Panc1 (cell line): ENCODE measurements around the gene U2AF1L4. TPM values are rescaled to one million over a fixed set of nuclear protein-coding genes. Genes with fewer than 3 reads are reported as not detected.

Source experiments
- ATAC-seq: fragments of 200-7000 bp; cut with Tn5 transposase; 2 replicates; pipeline ENCODE4 v1.9.1; 2020; ENCODE audit warnings: mild to moderate bottlenecking, moderate library complexity
- BruUV-seq: library from RNA; stranded (reverse); fragments of 400-500 nt; replicated peaks from 2 replicates; lab custom pipeline; 2021; lab: Mats Ljungman, UMichigan
- CTCF ChIA-PET: fragments of 300-600 bp; sonication (Branson Sonifier 250); formaldehyde crosslinking; loops from one replicate; lab custom pipeline; 2022; ENCODE audit warnings: antibody characterized with exemption; lab: Charles Lee
- POLR2A ChIA-PET: fragments of 300-600 bp; sonication (Branson Sonifier 250); formaldehyde crosslinking; loops from one replicate; lab custom pipeline; 2022; ENCODE audit warnings: antibody characterized with exemption; lab: Charles Lee
- DNase-seq: peaks from one replicate; pipeline ENCODE4 v3.0.0-alpha.2; 2010; ENCODE audit warnings: low read depth, low spot score
- H3K27ac ChIP-seq: 2 replicates; pipeline ENCODE4 v1.5.1; 2011; ENCODE audit warnings: mild to moderate bottlenecking, low read length, inconsistent platforms
- H3K27me3 ChIP-seq: fragments of 200-500 bp; sonication (Bioruptor generic); 2 replicates; pipeline ENCODE4 v1.6.0; 2014; ENCODE audit warnings: low read length, inconsistent platforms; ENCODE audit not compliant: control insufficient read depth, insufficient read depth
- H3K36me3 ChIP-seq: fragments of 200-500 bp; sonication (Bioruptor generic); 2 replicates; pipeline ENCODE4 v1.5.1; 2014; ENCODE audit warnings: inconsistent platforms, mild to moderate bottlenecking, low read length, moderate library complexity; ENCODE audit not compliant: control insufficient read depth, insufficient read depth
- H3K4me1 ChIP-seq: 2 replicates; pipeline ENCODE4 v1.5.1; 2011; ENCODE audit warnings: inconsistent platforms, mild to moderate bottlenecking, low read length, moderate library complexity; ENCODE audit not compliant: control insufficient read depth, insufficient read depth
- H3K4me3 ChIP-seq, 2 experiments: 2 replicates each; pipeline ENCODE4 v1.5.1; 2011 to 2012; ENCODE audit warnings: low read depth in 2 of 2, low read length in 2 of 2, mild to moderate bottlenecking in 2 of 2, inconsistent platforms in 1 of 2, moderate library complexity in 1 of 2
- H3K9me3 ChIP-seq: fragments of 200-500 bp; sonication (Bioruptor generic); 2 replicates; pipeline ENCODE4 v1.5.1; 2014; ENCODE audit warnings: low read depth, mild to moderate bottlenecking, inconsistent platforms, low read length, moderate library complexity; ENCODE audit not compliant: control insufficient read depth, insufficient read depth
- POLR2AphosphoS5 ChIP-seq: IDR thresholded peaks from 2 replicates; pipeline ENCODE4 v1.6.1; 2012; ENCODE audit warnings: mild to moderate bottlenecking, low read depth, low read length, moderate library complexity
- SIN3A ChIP-seq: IDR thresholded peaks from 2 replicates; pipeline ENCODE4 v1.6.1; 2012; ENCODE audit warnings: low read depth, mild to moderate bottlenecking, low read length, moderate library complexity, borderline replicate concordance; ENCODE audit not compliant: insufficient read depth
- TCF7L2 ChIP-seq: IDR thresholded peaks from 2 replicates; pipeline ENCODE4 v1.6.1; 2011; ENCODE audit warnings: mild to moderate bottlenecking, low read depth, low read length, inconsistent platforms
- in situ Hi-C: cut with HindIII; loops from 2 replicates; pipeline ENCODE4 v1.10.0; 2016; ENCODE audit warnings: low sequenced_read_pairs, low pct_unique_long_range_greater_than_20kb
- intact Hi-C: fragments of 100-400 bp; cut with micrococcal nuclease; formaldehyde crosslinking; loops from one replicate; pipeline ENCODE4 v1.10.0; 2022; ENCODE audit not compliant: unreplicated experiment
- total RNA-seq: library from RNA; stranded (reverse); gene quantifications from one replicate; pipeline ENCODE4 v1.2.1, GENCODE V29; 2021; ENCODE audit not compliant: unreplicated experiment
- TF ChIP-seq, protein P1 (sequence below): fragments of 450-650 bp; IDR thresholded peaks from 2 replicates; pipeline ENCODE4 v1.5.1; 2017; ENCODE audit warnings: mild to moderate bottlenecking
- TF ChIP-seq, protein P2 (sequence below), 2 experiments: IDR thresholded peaks; 2 replicates each; pipeline ENCODE4 v1.6.1; 2011 to 2012; ENCODE audit warnings: low read depth in 2 of 2, control low read depth in 1 of 2, low read length in 1 of 2, mild to moderate bottlenecking in 1 of 2, moderate library complexity in 1 of 2; ENCODE audit not compliant: insufficient read depth in 1 of 2

The U2AF1L4 gene
- total RNA-seq, 1 experiment from 2014 or later = 29.8 TPM

DNA sequence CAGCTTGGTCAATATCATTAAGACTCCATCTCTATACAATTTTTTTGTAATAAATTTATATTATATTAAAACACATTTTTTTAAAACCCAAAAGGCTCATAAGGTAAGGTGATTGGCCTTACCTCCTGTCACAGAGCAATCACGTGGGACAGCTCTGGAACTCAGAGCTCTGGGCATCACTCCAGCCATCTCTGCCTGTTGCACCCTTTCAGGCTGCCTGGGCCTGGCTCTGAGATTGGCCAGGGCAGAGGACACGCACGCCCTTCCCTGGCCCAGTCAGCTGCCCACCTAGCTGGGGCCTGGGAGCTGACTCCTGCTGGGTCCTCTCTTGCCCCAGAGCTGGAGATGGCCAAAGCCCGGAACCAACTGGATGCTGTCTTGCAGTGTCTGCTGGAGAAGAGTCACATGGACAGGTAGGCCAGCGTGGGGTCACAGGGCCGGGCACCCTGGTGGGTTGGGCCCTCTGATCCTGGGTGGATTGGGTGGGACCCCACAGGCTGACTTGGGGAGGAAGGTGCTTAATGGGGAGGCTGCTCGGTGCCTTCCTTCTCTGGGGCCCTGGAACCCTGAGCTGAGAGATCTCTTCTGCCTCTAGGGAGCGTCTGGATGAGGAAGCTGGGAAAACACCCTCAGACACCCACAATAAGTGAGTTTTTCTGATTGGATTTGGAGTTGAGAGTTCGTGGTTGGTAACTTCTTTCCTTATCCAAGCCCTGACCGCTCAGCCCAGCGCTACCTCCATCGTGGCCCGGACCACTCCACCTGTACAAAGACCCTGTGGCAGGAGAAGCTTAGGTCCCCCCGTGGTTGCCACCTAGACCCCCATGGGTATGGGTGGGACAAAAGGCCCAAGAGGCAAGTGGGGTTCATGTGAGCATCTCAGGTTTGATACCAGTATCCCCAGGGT lies 6.9 kb upstream of the U2AF1L4 start:
- ChIA-PET POLR2A (no interaction called here), CTCF (interaction anchor here (0.5 to 0.8 kb wide), 2 partner anchors 68 to 186 kb away, joined by 3 to 9 read pairs; no protein-coding TSS in a partner anchor)
- H3K27me3 ChIP-seq = no peaks in the 10 kb centered on the region
- no TSS peak for BruUV-seq
- no peak overlapping the region for H3K4me3 ChIP-seq
- no peaks in the 10 kb centered on the region for H3K36me3 ChIP-seq
- in situ Hi-C loops (no loop called here), intact Hi-C loops (no loop called here)
- H3K9me3 ChIP-seq = no peaks in the 10 kb centered on the region
- DNase-seq = no peak
- no peak for ATAC-seq
- H3K27ac ChIP-seq = no peak overlapping the region
- H3K4me1 ChIP-seq = peaks cover 10% of the 10 kb centered on the region
- TF ChIP-seq POLR2AphosphoS5 (no peak), SIN3A (no peak)
- TF ChIP-seq, protein P1, sequence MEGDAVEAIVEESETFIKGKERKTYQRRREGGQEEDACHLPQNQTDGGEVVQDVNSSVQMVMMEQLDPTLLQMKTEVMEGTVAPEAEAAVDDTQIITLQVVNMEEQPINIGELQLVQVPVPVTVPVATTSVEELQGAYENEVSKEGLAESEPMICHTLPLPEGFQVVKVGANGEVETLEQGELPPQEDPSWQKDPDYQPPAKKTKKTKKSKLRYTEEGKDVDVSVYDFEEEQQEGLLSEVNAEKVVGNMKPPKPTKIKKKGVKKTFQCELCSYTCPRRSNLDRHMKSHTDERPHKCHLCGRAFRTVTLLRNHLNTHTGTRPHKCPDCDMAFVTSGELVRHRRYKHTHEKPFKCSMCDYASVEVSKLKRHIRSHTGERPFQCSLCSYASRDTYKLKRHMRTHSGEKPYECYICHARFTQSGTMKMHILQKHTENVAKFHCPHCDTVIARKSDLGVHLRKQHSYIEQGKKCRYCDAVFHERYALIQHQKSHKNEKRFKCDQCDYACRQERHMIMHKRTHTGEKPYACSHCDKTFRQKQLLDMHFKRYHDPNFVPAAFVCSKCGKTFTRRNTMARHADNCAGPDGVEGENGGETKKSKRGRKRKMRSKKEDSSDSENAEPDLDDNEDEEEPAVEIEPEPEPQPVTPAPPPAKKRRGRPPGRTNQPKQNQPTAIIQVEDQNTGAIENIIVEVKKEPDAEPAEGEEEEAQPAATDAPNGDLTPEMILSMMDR = no peak
- TF ChIP-seq, protein P2, sequence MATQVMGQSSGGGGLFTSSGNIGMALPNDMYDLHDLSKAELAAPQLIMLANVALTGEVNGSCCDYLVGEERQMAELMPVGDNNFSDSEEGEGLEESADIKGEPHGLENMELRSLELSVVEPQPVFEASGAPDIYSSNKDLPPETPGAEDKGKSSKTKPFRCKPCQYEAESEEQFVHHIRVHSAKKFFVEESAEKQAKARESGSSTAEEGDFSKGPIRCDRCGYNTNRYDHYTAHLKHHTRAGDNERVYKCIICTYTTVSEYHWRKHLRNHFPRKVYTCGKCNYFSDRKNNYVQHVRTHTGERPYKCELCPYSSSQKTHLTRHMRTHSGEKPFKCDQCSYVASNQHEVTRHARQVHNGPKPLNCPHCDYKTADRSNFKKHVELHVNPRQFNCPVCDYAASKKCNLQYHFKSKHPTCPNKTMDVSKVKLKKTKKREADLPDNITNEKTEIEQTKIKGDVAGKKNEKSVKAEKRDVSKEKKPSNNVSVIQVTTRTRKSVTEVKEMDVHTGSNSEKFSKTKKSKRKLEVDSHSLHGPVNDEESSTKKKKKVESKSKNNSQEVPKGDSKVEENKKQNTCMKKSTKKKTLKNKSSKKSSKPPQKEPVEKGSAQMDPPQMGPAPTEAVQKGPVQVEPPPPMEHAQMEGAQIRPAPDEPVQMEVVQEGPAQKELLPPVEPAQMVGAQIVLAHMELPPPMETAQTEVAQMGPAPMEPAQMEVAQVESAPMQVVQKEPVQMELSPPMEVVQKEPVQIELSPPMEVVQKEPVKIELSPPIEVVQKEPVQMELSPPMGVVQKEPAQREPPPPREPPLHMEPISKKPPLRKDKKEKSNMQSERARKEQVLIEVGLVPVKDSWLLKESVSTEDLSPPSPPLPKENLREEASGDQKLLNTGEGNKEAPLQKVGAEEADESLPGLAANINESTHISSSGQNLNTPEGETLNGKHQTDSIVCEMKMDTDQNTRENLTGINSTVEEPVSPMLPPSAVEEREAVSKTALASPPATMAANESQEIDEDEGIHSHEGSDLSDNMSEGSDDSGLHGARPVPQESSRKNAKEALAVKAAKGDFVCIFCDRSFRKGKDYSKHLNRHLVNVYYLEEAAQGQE (IDR thresholded peaks at IDR 0.05; ENCODE audit: insufficient read depth in 1 of 2, low read depth in 2 of 2, low read length in 1 of 2) = no peak

DNA sequence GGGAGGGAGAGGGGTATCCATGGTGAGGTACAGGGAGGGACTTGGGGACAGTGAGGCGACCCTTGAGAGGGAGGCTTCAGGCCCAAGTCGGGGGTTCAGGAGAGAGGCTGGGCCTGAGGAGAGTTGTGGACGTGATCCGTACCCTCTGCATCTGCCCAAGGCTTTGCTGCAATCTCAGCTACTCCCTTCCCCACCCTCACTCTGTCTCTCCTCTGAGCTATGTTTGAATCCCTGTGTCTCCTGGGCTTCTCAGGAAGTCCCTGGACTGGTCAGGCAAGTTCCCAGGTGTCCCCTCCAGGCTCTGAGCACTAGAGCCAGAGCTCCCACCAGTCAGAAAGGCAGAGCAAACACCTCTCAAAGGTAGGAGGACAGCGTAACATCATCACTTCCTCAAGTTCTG lies 4.9 kb upstream of the U2AF1L4 start:
- H3K36me3 ChIP-seq = no peaks in the 10 kb centered on the region
- H3K4me3 ChIP-seq = no peak overlapping the region
- no peak for TF ChIP-seq POLR2AphosphoS5
- no peak for TF ChIP-seq SIN3A
- TF ChIP-seq TCF7L2 = no peak
- TF ChIP-seq, protein P2 (IDR thresholded peaks at IDR 0.05; ENCODE audit: insufficient read depth in 1 of 2, low read depth in 2 of 2, low read length in 1 of 2) = no peak
- TF ChIP-seq, protein P1 = no peak
- no peaks in the 10 kb centered on the region for H3K27me3 ChIP-seq
- no peaks in the 10 kb centered on the region for H3K9me3 ChIP-seq
- H3K4me1 ChIP-seq = peaks cover 18% of the 10 kb centered on the region
- in situ Hi-C loops (no loop called here), intact Hi-C loops (no loop called here)
- CTCF ChIA-PET = no interaction called here
- POLR2A ChIA-PET = no interaction called here
- DNase-seq (no peak), ATAC-seq (no peak)
- no peak overlapping the region for H3K27ac ChIP-seq
- BruUV-seq = no TSS peak
